HCT116 (cell line): ENCODE results near the gene FGF19. TPM values are rescaled to one million over a fixed set of nuclear protein-coding genes. Genes with fewer than 3 reads are reported as not detected.
A peak's percentile ranks its signal among the peaks of the same experiment; 100 is the strongest.

Source experiments
- ATAC-seq: fragments of 200-7000 bp; cut with Tn5 transposase; 2 replicates; pipeline ENCODE4 v1.9.1; 2020; ENCODE audit warnings: mild to moderate bottlenecking, moderate library complexity
- BruUV-seq: library from RNA; stranded (reverse); fragments of 400-500 nt; replicated peaks from 2 replicates; lab custom pipeline; 2021; lab: Mats Ljungman, UMichigan
- CTCF ChIA-PET: fragments of 300-600 bp; sonication (Branson Sonifier 250); formaldehyde crosslinking; loops from one replicate; lab custom pipeline; 2021; ENCODE audit warnings: antibody characterized with exemption; lab: Charles Lee
- POLR2A ChIA-PET: fragments of 300-600, 350-600 bp; sonication (Branson Sonifier 250); formaldehyde crosslinking; loops from one replicate; lab custom pipeline; 2021; ENCODE audit warnings: antibody characterized with exemption; lab: Charles Lee
- RAD21 ChIA-PET, 2 experiments: fragments of 300-600 bp; sonication (Branson Sonifier 250); formaldehyde crosslinking; loops; one replicate each; lab custom pipeline; 2023; ENCODE audit warnings: low total read pairs in 2 of 2; ENCODE audit not compliant: uncharacterized antibody in 2 of 2, unreplicated experiment in 2 of 2, low non-redundant PET in 1 of 2; lab: Charles Lee
- DNase-seq: peaks from one replicate; pipeline ENCODE4 v3.0.0-alpha.2; 2010; ENCODE audit warnings: low read depth, low spot score
- H2AFZ ChIP-seq: fragments of 200-600 bp; shearing (Covaris generic), sonication (generic); 2 replicates; pipeline ENCODE4 v1.6.1; 2017; ENCODE audit warnings: low read depth, mixed run types, mixed read lengths, antibody characterized with exemption, low read length; ENCODE audit not compliant: poor library complexity, severe bottlenecking
- H3K27ac ChIP-seq: 2 replicates; pipeline ENCODE4 v1.5.1; 2012; ENCODE audit warnings: low read depth, low read length
- H3K27me3 ChIP-seq: fragments of 200-600 bp; sonication (generic); 2 replicates; pipeline ENCODE4 v1.6.1; 2016; ENCODE audit warnings: mixed run types, low read length, mixed read lengths; ENCODE audit not compliant: insufficient read depth
- H3K36me3 ChIP-seq, 2 experiments: fragments of 200-500 bp in 1 of 2; fragments of 200-600 bp in 1 of 2; sonication (Bioruptor generic) in 1 of 2; sonication (generic) in 1 of 2; 2 replicates each; pipeline versions ENCODE4 v1.5.1 to v1.6.1; 2014 to 2016; ENCODE audit warnings: low read length in 2 of 2, inconsistent platforms in 1 of 2, mixed read lengths in 1 of 2, mixed run types in 1 of 2; ENCODE audit not compliant: insufficient read depth in 2 of 2, control insufficient read depth in 1 of 2
- H3K4me1 ChIP-seq, 2 experiments: fragments of 200-600 bp in 1 of 2; sonication (generic) in 1 of 2; 2 replicates each; pipeline versions ENCODE4 v1.5.1 to v1.6.1; 2012 to 2017; ENCODE audit warnings: low read length in 2 of 2, inconsistent platforms in 1 of 2, mild to moderate bottlenecking in 1 of 2, mixed read lengths in 1 of 2, mixed run types in 1 of 2, moderate library complexity in 1 of 2; ENCODE audit not compliant: insufficient read depth in 2 of 2, control insufficient read depth in 1 of 2
- H3K4me2 ChIP-seq: fragments of 200-600 bp; sonication (generic); 2 replicates; pipeline ENCODE4 v1.6.1; 2017; ENCODE audit warnings: mixed run types, low read length, mixed read lengths
- H3K4me3 ChIP-seq, 2 experiments: fragments of 200-600 bp in 1 of 2; sonication (generic) in 1 of 2; replicated peaks in 1 of 2; 2 replicates each; pipeline ENCODE4 v1.5.1; 2011 to 2016; ENCODE audit warnings: low read length in 2 of 2, control low read depth in 1 of 2, low read depth in 1 of 2, mild to moderate bottlenecking in 1 of 2, mixed read lengths in 1 of 2, mixed run types in 1 of 2
- H3K79me2 ChIP-seq: fragments of 200-600 bp; sonication (generic); 2 replicates; pipeline ENCODE4 v1.6.1; 2017; ENCODE audit warnings: mild to moderate bottlenecking, mixed run types, low read length, moderate library complexity, mixed read lengths; ENCODE audit not compliant: insufficient read depth
- H3K9ac ChIP-seq: fragments of 200-600 bp; sonication (generic); 2 replicates; pipeline ENCODE4 v1.6.1; 2016; ENCODE audit warnings: low read length, mixed read lengths
- H3K9me2 ChIP-seq: fragments of 200-600 bp; sonication (generic), shearing (Covaris generic); 2 replicates; pipeline ENCODE4 v1.6.1; 2017; ENCODE audit warnings: mixed run types, mild to moderate bottlenecking, moderate library complexity; ENCODE audit not compliant: insufficient read depth
- H3K9me3 ChIP-seq, 2 experiments: fragments of 200-500 bp in 1 of 2; fragments of 200-600 bp in 1 of 2; sonication (Bioruptor generic) in 1 of 2; sonication (generic) in 1 of 2; 2 replicates each; pipeline ENCODE4 v1.6.1; 2014 to 2017; ENCODE audit warnings: low read length in 2 of 2, mixed read lengths in 2 of 2, inconsistent platforms in 1 of 2, low read depth in 1 of 2, mild to moderate bottlenecking in 1 of 2, mixed run types in 1 of 2, moderate library complexity in 1 of 2; ENCODE audit not compliant: control insufficient read depth in 1 of 2, insufficient read depth in 1 of 2
- H4K20me1 ChIP-seq: fragments of 200-600 bp; sonication (generic), shearing (Covaris generic); 2 replicates; pipeline ENCODE4 v1.6.1; 2017; ENCODE audit warnings: mixed run types, mild to moderate bottlenecking, moderate library complexity; ENCODE audit not compliant: insufficient read depth
- EZH2phosphoT487 ChIP-seq: fragments of 200-600 bp; IDR thresholded peaks from 2 replicates; pipeline ENCODE4 v1.6.1; 2018; ENCODE audit warnings: antibody characterized with exemption, borderline replicate concordance
- POLR2A ChIP-seq: IDR thresholded peaks from 2 replicates; pipeline ENCODE4 v1.7.0; 2011; ENCODE audit warnings: borderline replicate concordance; ENCODE audit not compliant: insufficient read depth, insufficient read length; ENCODE audit errors: extremely low read depth
- POLR2AphosphoS5 ChIP-seq: IDR thresholded peaks from 2 replicates; pipeline ENCODE4 v1.6.1; 2011; ENCODE audit warnings: mild to moderate bottlenecking, low read depth, low read length, moderate library complexity
- RAD21 ChIP-seq: IDR thresholded peaks from 2 replicates; pipeline ENCODE4 v1.6.1; 2012; ENCODE audit warnings: low read depth, mild to moderate bottlenecking
- YY1 ChIP-seq: IDR thresholded peaks from 2 replicates; pipeline ENCODE4 v1.6.1; 2011; ENCODE audit warnings: low read length, low read depth, moderate library complexity, mild to moderate bottlenecking; ENCODE audit not compliant: insufficient replicate concordance; ENCODE audit errors: extremely low read depth
- ZNF274 ChIP-seq: fragments of 200-500 bp; sonication (Bioruptor generic); IDR thresholded peaks from 2 replicates; pipeline ENCODE4 v1.6.1; 2014; ENCODE audit warnings: mild to moderate bottlenecking, low read depth, low read length, inconsistent platforms
- intact Hi-C: fragments of 100-400 bp; cut with micrococcal nuclease; formaldehyde crosslinking; loops from 2 replicates; pipeline ENCODE4 v1.10.0; 2022
- total RNA-seq: library from RNA; stranded (reverse); gene quantifications from one replicate; pipeline ENCODE4 v1.2.1, GENCODE V29; 2021; ENCODE audit not compliant: unreplicated experiment
- TF ChIP-seq, protein P1 (sequence below), 3 experiments: fragments of 200-600 bp in 1 of 3; sonication (generic) in 1 of 3; IDR thresholded peaks in 2 of 3; conservative IDR thresholded peaks in 1 of 3; 2 replicates each; pipeline ENCODE4 v1.5.1; 2012 to 2017; ENCODE audit warnings: low read depth in 2 of 3, low read length in 2 of 3, antibody characterized with exemption in 1 of 3, borderline replicate concordance in 1 of 3, control low read depth in 1 of 3, mild to moderate bottlenecking in 1 of 3, mixed read lengths in 1 of 3, mixed run types in 1 of 3, moderate library complexity in 1 of 3; ENCODE audit not compliant: insufficient read depth in 1 of 3

The FGF19 gene
- total RNA-seq, 1 experiment from 2014 or later: 37.5 TPM

- peak overlapping the region; percentile 27; the same call in 1 of the 2 replicates for H3K27ac ChIP-seq
- DNase-seq (peak; percentile 56), ATAC-seq (peak; percentile 79)
- no peaks in the 10 kb centered on the region for H3K27me3 ChIP-seq
- peaks cover 9 to 25% of the 10 kb centered on the region in 2 experiments; a peak in 3 of 4 replicates for H3K36me3 ChIP-seq
- H3K4me2 ChIP-seq: 0 out of 2 replicates have a peak overlapping the region, but pooled peaks have one; percentile 5
- CTCF ChIA-PET: interaction anchor here (0.7 to 3.0 kb wide), 9 partner anchors 8 to 569 kb away, joined by 3 to 24 read pairs (median 4); partner anchors contain the start of gene MYEOV
- no peak overlapping the region for H3K4me3 ChIP-seq
- H4K20me1 ChIP-seq: no peaks in the 10 kb centered on the region
- POLR2A ChIA-PET: no interaction called here
- TF ChIP-seq POLR2A: no peak
- TF ChIP-seq, protein P1, sequence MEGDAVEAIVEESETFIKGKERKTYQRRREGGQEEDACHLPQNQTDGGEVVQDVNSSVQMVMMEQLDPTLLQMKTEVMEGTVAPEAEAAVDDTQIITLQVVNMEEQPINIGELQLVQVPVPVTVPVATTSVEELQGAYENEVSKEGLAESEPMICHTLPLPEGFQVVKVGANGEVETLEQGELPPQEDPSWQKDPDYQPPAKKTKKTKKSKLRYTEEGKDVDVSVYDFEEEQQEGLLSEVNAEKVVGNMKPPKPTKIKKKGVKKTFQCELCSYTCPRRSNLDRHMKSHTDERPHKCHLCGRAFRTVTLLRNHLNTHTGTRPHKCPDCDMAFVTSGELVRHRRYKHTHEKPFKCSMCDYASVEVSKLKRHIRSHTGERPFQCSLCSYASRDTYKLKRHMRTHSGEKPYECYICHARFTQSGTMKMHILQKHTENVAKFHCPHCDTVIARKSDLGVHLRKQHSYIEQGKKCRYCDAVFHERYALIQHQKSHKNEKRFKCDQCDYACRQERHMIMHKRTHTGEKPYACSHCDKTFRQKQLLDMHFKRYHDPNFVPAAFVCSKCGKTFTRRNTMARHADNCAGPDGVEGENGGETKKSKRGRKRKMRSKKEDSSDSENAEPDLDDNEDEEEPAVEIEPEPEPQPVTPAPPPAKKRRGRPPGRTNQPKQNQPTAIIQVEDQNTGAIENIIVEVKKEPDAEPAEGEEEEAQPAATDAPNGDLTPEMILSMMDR (IDR thresholded peaks at IDR 0.05 in 2 of 3, conservative IDR thresholded peaks at IDR 0.05 in 1 of 3; ENCODE audit: borderline replicate concordance in 1 of 3, insufficient read depth in 1 of 3, low read depth in 2 of 3, low read length in 2 of 3): peak; percentile 83 to 95 (median 91)
- 0 out of 2 replicates have a peak, but pooled peaks have one; percentile 20 for TF ChIP-seq POLR2AphosphoS5
- no peak for TF ChIP-seq ZNF274
- TF ChIP-seq YY1: peak; percentile 28
- peak; percentile 91 for TF ChIP-seq RAD21
- TF ChIP-seq EZH2phosphoT487: no peak
- BruUV-seq: no TSS peak
- RAD21 ChIA-PET: interaction anchor here (0.6 to 1.6 kb wide), 8 partner anchors 13 to 569 kb away, joined by 3 to 4 read pairs (median 3); no protein-coding TSS in a partner anchor
- H3K4me1 ChIP-seq: peaks cover 6 to 24% of the 10 kb centered on the region in 2 experiments; a peak in 3 of 4 replicates
- H3K9ac ChIP-seq: no peak overlapping the region
- intact Hi-C loops: loop anchor here (1.0 to 10.0 kb wide), 2 partner anchors 376 to 569 kb away; partner anchors contain the start of gene MYEOV
- peaks cover 28% of the 10 kb centered on the region for H3K79me2 ChIP-seq
- H3K9me2 ChIP-seq: no peaks in the 10 kb centered on the region
- H2AFZ ChIP-seq: no peak overlapping the region
- no peaks in the 10 kb centered on the region for H3K9me3 ChIP-seq
Measured at GRCh38 chr11:69670158-69670845, 33.5 kb downstream of the FGF19 start.
